Fibroblast of lung (primary cell): ENCODE data around the gene CYP2A13.
"Not testable (repeated sequence)": the region's sequence is repeated elsewhere in the genome, so short reads cannot be mapped to it uniquely, and the experiment has no call there.

Experiments
- EZH2 ChIP-seq: IDR thresholded peaks from 2 replicates; pipeline ENCODE4 v1.5.1; 2012; ENCODE audit warnings: low read length, control low read depth, mild to moderate bottlenecking; ENCODE audit errors: missing control alignments
- TF ChIP-seq, protein P1 (sequence below), 2 donors: IDR thresholded peaks in 1 of 2; conservative IDR thresholded peaks in 1 of 2; 1 replicate in 1 of 2; 2 replicates in 1 of 2; pipeline ENCODE4 v1.5.1; 2011 to 2012; ENCODE audit warnings: low read length in 2 of 2, control low read depth in 1 of 2, inconsistent platforms in 1 of 2, low read depth in 1 of 2, mild to moderate bottlenecking in 1 of 2

DNA sequence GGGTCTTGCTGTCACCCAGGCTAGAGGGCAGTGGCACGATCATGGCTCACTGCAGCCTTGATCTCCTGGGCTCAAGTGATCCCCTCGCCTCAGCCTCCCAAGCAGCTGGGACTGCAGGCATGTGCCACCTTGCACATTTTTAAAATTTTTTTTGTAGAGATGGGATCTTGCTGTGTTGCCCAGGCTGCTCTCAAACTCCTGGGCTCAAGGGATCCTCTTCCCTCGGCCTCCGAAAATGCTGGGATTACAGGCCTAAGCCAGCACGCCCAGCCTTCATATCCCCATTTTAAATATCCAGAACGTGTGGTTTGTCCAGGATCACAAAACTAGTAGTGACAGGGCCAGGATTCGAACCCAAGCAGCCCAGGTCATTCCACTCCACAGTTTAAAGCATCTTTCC lies 39.1 kb downstream of the CYP2A13 start:
- TF ChIP-seq, protein P1, sequence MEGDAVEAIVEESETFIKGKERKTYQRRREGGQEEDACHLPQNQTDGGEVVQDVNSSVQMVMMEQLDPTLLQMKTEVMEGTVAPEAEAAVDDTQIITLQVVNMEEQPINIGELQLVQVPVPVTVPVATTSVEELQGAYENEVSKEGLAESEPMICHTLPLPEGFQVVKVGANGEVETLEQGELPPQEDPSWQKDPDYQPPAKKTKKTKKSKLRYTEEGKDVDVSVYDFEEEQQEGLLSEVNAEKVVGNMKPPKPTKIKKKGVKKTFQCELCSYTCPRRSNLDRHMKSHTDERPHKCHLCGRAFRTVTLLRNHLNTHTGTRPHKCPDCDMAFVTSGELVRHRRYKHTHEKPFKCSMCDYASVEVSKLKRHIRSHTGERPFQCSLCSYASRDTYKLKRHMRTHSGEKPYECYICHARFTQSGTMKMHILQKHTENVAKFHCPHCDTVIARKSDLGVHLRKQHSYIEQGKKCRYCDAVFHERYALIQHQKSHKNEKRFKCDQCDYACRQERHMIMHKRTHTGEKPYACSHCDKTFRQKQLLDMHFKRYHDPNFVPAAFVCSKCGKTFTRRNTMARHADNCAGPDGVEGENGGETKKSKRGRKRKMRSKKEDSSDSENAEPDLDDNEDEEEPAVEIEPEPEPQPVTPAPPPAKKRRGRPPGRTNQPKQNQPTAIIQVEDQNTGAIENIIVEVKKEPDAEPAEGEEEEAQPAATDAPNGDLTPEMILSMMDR (conservative IDR thresholded peaks at IDR 0.05 in 1 of 2, IDR thresholded peaks at IDR 0.05 in 1 of 2; ENCODE audit: low read depth in 1 of 2, low read length in 2 of 2): not testable (repeated sequence)
- not testable (repeated sequence) for TF ChIP-seq EZH2
